GM12872 (cell line): ENCODE measurements around the gene SH3GLB2.

ENCODE experiments used
- TF ChIP-seq, protein P1 (sequence below): IDR thresholded peaks from 3 replicates; pipeline ENCODE4 v1.5.1; 2011; ENCODE audit warnings: low read depth, mild to moderate bottlenecking, low read length, moderate library complexity; ENCODE audit not compliant: insufficient read depth

The SH3GLB2 gene

DNA sequence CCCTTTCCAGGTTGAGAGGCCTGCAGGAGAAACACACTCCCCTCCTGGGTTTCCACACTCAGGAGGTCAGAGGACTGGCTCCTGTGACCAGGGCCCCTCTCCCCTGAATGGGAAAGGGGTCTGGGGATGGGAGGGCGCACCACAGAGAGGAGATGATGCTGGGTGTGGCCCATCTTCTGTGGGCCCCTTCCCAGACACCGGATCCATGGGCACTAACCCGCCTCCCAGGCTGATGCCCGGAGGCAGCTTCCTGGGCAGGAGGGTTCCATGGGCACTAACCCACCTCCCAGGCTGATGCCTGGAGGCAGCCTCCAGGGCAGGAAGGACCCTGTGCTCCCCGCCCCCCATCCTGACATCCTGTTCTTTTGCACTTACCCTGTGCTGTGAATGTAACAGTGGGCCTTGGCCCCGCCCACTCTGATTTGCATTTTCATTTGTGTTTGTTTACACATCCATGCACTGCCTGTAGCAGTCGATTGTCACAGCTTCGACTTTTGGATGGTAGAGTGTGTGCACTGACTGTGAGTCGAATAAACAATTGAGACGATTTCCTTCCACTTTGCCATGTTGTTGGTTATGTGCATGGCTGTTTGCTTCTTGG, 43.5 kb upstream of the SH3GLB2 start:
- TF ChIP-seq, protein P1, sequence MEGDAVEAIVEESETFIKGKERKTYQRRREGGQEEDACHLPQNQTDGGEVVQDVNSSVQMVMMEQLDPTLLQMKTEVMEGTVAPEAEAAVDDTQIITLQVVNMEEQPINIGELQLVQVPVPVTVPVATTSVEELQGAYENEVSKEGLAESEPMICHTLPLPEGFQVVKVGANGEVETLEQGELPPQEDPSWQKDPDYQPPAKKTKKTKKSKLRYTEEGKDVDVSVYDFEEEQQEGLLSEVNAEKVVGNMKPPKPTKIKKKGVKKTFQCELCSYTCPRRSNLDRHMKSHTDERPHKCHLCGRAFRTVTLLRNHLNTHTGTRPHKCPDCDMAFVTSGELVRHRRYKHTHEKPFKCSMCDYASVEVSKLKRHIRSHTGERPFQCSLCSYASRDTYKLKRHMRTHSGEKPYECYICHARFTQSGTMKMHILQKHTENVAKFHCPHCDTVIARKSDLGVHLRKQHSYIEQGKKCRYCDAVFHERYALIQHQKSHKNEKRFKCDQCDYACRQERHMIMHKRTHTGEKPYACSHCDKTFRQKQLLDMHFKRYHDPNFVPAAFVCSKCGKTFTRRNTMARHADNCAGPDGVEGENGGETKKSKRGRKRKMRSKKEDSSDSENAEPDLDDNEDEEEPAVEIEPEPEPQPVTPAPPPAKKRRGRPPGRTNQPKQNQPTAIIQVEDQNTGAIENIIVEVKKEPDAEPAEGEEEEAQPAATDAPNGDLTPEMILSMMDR = no peak

DNA sequence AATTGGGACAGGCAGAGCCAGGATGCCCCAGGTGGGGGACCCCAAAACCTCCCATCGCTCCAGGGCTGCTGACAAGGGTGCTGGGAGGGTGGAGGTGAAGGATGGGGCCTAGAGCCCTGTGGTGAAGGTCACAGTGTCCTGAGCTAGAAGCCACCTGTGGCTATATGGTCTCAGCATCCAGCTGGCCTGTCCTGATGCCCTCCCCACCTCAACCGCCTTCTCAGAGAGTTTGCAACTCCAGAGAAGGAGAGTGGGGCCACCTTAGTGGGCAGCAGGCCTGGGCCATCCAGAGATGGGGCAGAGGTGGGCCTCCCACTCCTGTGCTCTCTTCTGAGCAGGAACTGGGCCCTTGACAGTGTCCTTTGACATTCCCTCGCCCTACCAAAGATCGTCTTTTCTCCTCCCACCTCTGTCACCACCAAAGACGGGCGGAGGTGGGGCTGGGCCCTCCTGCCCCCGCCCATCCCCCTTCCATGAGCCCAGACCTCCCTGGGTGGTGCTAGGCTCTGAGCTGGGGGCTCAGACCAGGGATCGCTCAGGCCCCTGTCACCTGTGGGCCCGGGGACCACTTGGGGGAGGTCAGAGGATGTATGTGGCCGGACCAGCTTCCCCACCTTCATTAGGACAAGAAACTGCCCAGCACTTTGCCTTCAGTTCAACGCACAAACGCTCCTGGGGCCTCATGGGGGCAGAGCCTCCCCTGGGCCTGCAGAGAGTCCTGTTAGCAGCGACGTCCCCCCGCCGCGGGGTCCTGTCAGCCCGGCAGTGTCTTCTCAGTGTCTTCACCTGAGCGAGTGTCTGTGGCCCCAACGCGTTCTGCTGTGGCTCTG, 42.8 kb upstream of the SH3GLB2 start:
- TF ChIP-seq, protein P1 = no peak

DNA sequence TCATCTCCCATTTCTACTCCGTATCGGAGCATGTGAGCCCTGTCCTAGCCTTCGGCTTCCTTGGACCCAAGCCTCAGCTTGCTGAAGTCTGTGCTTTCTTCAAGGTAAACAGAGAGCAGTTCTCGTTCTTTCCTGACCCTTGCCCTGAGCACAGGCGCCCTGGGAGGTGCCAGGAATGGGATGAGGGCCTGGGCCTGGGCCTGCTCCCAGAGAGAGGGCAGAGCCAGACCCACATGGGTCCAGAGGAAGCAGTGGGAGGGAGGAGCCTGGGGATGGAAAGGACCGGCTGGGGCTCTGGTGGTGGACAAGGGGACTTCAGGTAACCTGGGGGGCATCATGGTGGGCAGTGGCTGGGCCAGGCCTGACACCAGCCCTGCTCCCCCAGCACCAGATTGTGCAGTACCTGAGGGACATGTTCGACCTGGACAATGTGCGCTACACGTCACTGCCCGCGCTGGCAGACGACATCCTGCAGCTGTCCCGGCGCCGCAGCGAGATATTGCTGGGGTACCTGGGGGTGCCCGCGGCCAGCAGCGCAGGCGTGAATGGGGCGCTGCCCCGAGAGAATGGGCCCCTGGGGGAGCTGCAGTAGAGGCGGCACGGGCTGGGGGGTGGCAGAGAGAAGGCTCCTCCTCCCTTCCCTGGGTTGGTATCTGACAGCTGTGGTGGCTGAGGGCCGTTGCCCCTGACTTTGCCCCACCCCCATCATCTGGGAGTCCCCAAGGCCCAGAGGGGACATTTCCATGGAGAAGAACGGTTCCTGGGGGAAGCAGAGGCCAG, 41.9 kb upstream of the SH3GLB2 start:
- TF ChIP-seq, protein P1 = no peak

DNA sequence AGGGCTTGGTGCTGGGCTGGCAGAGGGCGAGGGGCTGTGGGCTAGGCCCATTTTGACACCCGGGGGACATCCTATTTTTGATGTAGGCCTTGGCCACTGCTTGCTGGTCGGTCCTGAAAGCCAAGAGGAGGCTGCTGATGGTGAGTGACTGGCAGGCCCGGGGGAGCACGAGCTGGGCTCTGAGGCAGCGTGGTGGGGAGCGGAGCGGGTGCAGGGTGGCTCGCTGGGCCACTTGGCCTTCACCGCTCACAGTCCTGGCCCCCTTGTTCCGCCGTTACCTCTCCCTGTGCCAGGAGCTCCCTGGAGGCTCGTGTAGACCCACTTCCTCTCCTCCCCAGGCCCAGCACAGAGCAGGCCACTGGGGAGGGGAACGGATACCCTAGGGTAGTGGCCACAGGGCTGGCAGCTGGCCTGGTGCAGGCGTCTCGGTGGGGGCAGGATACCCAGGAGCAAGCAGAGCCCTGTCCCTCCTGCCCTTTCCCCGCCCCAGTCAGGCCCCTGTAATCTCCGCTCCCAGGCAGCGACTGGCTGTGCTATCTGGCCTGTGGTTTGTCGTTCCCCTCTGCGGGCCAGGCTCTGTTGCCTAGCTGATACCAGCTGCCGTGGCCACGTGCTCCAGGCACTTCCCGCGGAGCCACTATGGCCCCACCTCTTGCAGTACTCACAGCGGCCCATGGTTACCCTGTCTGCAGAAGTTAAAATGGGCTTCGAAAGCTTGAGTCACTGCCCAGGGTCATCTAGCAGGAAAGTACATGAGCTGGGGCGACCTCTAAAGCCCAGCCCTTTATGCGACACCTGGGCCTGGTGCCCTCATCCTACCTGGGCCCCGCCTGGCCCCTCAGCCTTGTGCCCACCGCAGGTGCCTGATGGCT, 41.1 kb upstream of the SH3GLB2 start:
- TF ChIP-seq, protein P1 = no peak

DNA sequence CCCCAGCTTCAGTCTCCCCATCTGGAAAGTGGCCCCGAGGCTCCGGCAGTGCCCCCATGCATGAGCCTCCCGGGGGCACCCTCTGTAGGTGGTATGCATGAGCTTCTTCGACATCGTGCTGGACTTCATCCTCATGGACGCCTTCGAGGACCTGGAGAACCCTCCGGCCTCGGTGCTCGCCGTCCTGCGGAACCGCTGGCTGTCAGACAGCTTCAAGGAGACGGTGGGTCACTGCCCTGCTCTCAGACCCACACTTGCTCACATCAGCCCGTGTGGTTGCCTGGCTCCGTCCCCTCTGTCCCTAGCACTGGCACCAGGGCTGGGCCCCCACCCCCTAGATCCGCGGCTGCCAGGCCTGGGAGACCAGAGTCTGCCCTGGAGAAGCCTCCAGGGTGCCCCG, 40.0 kb upstream of the SH3GLB2 start:
- TF ChIP-seq, protein P1 = no peak

DNA sequence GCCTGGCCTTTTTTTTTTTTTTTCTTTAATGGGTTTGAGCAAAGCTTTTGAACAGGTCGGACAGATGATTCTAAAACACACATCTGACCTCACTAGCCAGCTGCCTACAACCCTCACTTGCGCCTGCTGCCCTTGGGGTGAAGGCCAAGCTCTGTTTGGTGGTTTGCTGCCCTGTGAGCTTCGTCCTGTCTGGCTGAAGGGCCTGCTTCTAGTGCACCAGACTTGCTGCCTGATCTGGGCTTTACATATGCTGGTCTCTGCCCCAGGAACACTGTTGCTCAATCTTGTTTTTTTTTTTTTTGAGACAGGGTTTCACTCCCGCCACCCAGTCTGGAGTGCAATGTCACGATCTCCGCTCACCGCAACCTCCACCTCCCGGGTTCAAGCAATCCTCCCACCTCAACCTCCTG, 36.4 kb upstream of the SH3GLB2 start:
- TF ChIP-seq, protein P1 = no peak
